GM19043 (cell line): Measurements from ENCODE around the gene KBTBD2.
"Not testable (repeated sequence)": the region's sequence is repeated elsewhere in the genome, so short reads cannot be mapped to it uniquely, and the experiment has no call there.

Experiments used
- ATAC-seq: cut with Tn5 transposase; IDR thresholded peaks from one replicate; pipeline ENCODE4 v1.9.1; 2021; ENCODE audit warnings: low read depth; ENCODE audit not compliant: unreplicated experiment

KBTBD2 gene

GRCh38 chr7:32893722-32894121, 2.2 kb upstream of the KBTBD2 start:
- no peak for ATAC-seq

- no peak for ATAC-seq
Observed at GRCh38 chr7:32893207-32893524, 1.6 kb upstream of the KBTBD2 start.

GRCh38 chr7:32892521-32893206, 1.1 kb upstream of the KBTBD2 start:
- no peak for ATAC-seq

GRCh38 chr7:32891800-32892520, 400 bp upstream of the KBTBD2 start:
- peak; percentile 44 for ATAC-seq

GRCh38 chr7:32890793-32891042, 842 bp downstream of the KBTBD2 start:
- no peak for ATAC-seq

- ATAC-seq, result peak; percentile 39
Observed at GRCh38 chr7:32890010-32890792, 1.4 kb downstream of the KBTBD2 start.

- no peak for ATAC-seq
Observed at GRCh38 chr7:32888505-32888904, 3.1 kb downstream of the KBTBD2 start.

- ATAC-seq, result no peak
Observed at GRCh38 chr7:32887395-32887794, 4.2 kb downstream of the KBTBD2 start.

GRCh38 chr7:32881074-32881982, 10.2 kb downstream of the KBTBD2 start:
- ATAC-seq, result no peak

GRCh38 chr7:32879460-32879859, 12.1 kb downstream of the KBTBD2 start:
- no peak for ATAC-seq

GRCh38 chr7:32878023-32878422, 13.5 kb downstream of the KBTBD2 start:
- not testable (repeated sequence) for ATAC-seq

- ATAC-seq, result no peak
Observed at GRCh38 chr7:32872421-32872820, 19.1 kb downstream of the KBTBD2 start.

- peak; percentile 77 for ATAC-seq
Observed at GRCh38 chr7:32871624-32872371, 19.8 kb downstream of the KBTBD2 start.

- ATAC-seq, result no peak
Observed at GRCh38 chr7:32870298-32870697, 21.3 kb downstream of the KBTBD2 start.

- ATAC-seq, result no peak
Observed at GRCh38 chr7:32869716-32870115, 21.8 kb downstream of the KBTBD2 start.

GRCh38 chr7:32868116-32868515, 23.4 kb downstream of the KBTBD2 start:
- ATAC-seq, result no peak

GRCh38 chr7:32865448-32866030, 26.0 kb downstream of the KBTBD2 start:
- no peak for ATAC-seq

- not testable (repeated sequence) for ATAC-seq
Observed at GRCh38 chr7:32863872-32864271, 27.7 kb downstream of the KBTBD2 start.

- no peak for ATAC-seq
Observed at GRCh38 chr7:32860090-32860489, 31.5 kb downstream of the KBTBD2 start.

GRCh38 chr7:32858648-32859047, 32.9 kb downstream of the KBTBD2 start:
- no peak for ATAC-seq
